ENCODE results near the gene KRTCAP3.

GRCh38 chr2:27492557-27492956 lies 50.4 kb downstream of the KRTCAP3 start:
- TF ChIP-seq CTCF (IDR thresholded peaks at IDR 0.05; ENCODE audit: insufficient read depth, low read length, poor library complexity, severe bottlenecking) (no peak), EZH2phosphoT487 (conservative IDR thresholded peaks at IDR 0.05; ENCODE audit: low read length) (no peak)

Measured in SU-DHL-6 (cell line).